Measurements from ENCODE around the gene MAP3K20. TPM values are rescaled to one million over a fixed set of nuclear protein-coding genes. Genes with fewer than 3 reads are reported as not detected.

MAP3K20 gene
- total RNA-seq = 10 to 100 TPM; 49.6 to 57.5 TPM
- 10 to 100 TPM; 59.3 to 71.8 (median 69.2) TPM for polyA plus RNA-seq (ENCODE audit: insufficient read length in 6 of 6)
- long read RNA-seq, donor 1, full-length matches to known transcripts = 16 of 16 reads
- long read RNA-seq, donor 1, partial matches to known transcripts = 0 of 16 reads
- long read RNA-seq, donor 1, other reads (novel, unspliced or antisense) = 0 of 16 reads
- long read RNA-seq, donor 2, full-length matches to known transcripts = 12 of 12 reads
- long read RNA-seq, donor 2, partial matches to known transcripts = 0 of 12 reads
- long read RNA-seq, donor 2, other reads (novel, unspliced or antisense) = 0 of 12 reads
- long read RNA-seq, donor 3, full-length matches to known transcripts = 16 of 16 reads
- long read RNA-seq, donor 3, partial matches to known transcripts = 0 of 16 reads
- long read RNA-seq, donor 3, other reads (novel, unspliced or antisense) = 0 of 16 reads
- long read RNA-seq, donor 4, full-length matches to known transcripts = 13 of 20 reads
- long read RNA-seq, donor 4, partial matches to known transcripts = 2 of 20 reads
- long read RNA-seq, donor 4, other reads (novel, unspliced or antisense) = 5 of 20 reads
- long read RNA-seq, donor 5, full-length matches to known transcripts = 5 of 26 reads
- long read RNA-seq, donor 5, partial matches to known transcripts = 21 of 26 reads
- long read RNA-seq, donor 5, other reads (novel, unspliced or antisense) = 0 of 26 reads
- long read RNA-seq, donor 6, full-length matches to known transcripts = 4 of 4 reads
- long read RNA-seq, donor 6, partial matches to known transcripts = 0 of 4 reads
- long read RNA-seq, donor 6, other reads (novel, unspliced or antisense) = 0 of 4 reads
- long read RNA-seq, donor 7, full-length matches to known transcripts = 4 of 10 reads
- long read RNA-seq, donor 7, partial matches to known transcripts = 6 of 10 reads
- long read RNA-seq, donor 7, other reads (novel, unspliced or antisense) = 0 of 10 reads
- long read RNA-seq, donor 8, full-length matches to known transcripts = 4 of 4 reads
- long read RNA-seq, donor 8, partial matches to known transcripts = 0 of 4 reads
- long read RNA-seq, donor 8, other reads (novel, unspliced or antisense) = 0 of 4 reads
- long read RNA-seq, donor 9 = 0 reads
- long read RNA-seq, donor 10, full-length matches to known transcripts = 6 of 12 reads
- long read RNA-seq, donor 10, partial matches to known transcripts = 1 of 12 reads
- long read RNA-seq, donor 10, other reads (novel, unspliced or antisense) = 5 of 12 reads
- long read RNA-seq, donor 11, full-length matches to known transcripts = 6 of 6 reads
- long read RNA-seq, donor 11, partial matches to known transcripts = 0 of 6 reads
- long read RNA-seq, donor 11, other reads (novel, unspliced or antisense) = 0 of 6 reads
- long read RNA-seq, donor 12, full-length matches to known transcripts = 7 of 7 reads
- long read RNA-seq, donor 12, partial matches to known transcripts = 0 of 7 reads
- long read RNA-seq, donor 12, other reads (novel, unspliced or antisense) = 0 of 7 reads

DNA sequence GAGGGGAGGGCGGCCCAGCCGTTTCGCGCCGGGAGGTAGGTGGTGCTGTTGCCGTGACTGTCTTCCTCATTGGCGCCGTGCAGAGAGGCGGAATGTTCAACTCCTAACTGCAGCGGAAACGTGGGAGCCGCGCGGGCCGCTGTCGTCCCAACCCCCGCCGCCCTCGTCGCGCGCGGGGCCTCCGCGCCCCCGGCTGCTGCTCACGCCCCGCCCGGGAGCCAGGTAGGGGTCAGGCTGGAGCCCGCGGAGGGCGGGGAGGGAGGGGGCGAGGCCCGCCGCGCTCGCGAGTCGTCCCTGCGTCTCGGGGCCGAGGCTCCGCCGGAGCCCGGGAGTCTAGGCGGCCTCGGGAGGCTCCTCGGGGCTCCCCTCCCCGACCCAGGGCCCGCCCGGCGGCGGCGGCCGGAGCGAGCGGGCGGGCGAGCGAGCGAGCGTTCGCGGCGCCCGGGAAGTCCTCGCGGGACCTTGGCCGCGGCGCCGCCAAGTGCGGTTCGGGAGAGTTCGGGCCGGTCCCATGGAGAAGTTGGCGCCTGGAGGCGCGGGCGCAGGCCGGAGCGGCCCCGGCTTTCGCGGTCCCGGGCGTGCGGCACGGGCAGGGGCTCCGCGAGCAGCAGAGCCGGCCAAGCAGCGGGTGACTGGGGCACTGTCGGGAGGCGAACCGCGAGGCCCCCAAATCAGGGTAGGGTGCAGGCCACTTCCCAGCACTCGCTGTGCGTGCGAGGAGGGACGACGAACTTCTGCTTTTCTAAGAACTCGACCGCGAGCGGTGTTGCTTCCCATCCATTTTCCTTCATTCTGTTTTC lies at the start of gene MAP3K20:
Gene MAP3K20 (plus strand): TSS at position 66 of the 800 bp plus-strand sequence. CDS start 15,186 bp downstream, outside the sequence.
- TF ChIP-seq, protein P1, sequence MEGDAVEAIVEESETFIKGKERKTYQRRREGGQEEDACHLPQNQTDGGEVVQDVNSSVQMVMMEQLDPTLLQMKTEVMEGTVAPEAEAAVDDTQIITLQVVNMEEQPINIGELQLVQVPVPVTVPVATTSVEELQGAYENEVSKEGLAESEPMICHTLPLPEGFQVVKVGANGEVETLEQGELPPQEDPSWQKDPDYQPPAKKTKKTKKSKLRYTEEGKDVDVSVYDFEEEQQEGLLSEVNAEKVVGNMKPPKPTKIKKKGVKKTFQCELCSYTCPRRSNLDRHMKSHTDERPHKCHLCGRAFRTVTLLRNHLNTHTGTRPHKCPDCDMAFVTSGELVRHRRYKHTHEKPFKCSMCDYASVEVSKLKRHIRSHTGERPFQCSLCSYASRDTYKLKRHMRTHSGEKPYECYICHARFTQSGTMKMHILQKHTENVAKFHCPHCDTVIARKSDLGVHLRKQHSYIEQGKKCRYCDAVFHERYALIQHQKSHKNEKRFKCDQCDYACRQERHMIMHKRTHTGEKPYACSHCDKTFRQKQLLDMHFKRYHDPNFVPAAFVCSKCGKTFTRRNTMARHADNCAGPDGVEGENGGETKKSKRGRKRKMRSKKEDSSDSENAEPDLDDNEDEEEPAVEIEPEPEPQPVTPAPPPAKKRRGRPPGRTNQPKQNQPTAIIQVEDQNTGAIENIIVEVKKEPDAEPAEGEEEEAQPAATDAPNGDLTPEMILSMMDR (IDR thresholded peaks at IDR 0.05) = peak in 1 of 2 donors; percentile 28
- DNase-seq = peak; percentile 72 to 94 (median 80)
- intact Hi-C loops (cut with DNase I) = no loop called here
- peak; percentile 76 for ATAC-seq
- peak within 1 kb of the TSS; percentile 54 to 70 for H3K4me3 ChIP-seq
- H3K9me3 ChIP-seq = no peaks in the 10 kb centered on the region
- H3K27me3 ChIP-seq = no peaks in the 10 kb centered on the region
- H3K27ac ChIP-seq = peak within 1 kb of the TSS; percentile 95 to 98
- no peaks in the 10 kb centered on the region for H3K36me3 ChIP-seq
- H3K4me1 ChIP-seq = peaks cover 4 to 29% of the 10 kb centered on the region in 2 donors

DNA sequence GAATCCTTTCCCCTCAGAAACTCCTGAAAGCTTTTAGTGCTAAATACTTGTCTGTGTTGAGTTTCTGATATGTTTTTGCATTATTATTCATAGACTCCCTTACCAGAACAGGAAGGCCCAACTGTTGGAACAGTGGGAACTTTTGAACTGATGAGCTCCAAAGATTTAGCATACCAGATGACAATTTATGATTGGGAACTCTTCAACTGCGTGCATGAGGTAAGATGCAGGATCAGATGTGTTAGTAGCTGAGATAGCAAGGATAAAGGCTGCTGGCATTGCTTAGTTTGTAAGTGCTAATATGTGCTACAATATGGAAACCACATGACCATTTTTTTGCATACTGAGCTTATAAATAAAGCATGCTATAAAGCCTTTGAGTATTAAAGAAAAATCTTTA lies 49.2 kb upstream of the MAP3K20 start:
- H3K27ac ChIP-seq = no peak overlapping the region
- intact Hi-C loops (cut with DNase I) = loop anchor here in 1 of 2 donors (10.0 kb wide), 1 partner anchor 222 kb away; no protein-coding TSS in a partner anchor

DNA sequence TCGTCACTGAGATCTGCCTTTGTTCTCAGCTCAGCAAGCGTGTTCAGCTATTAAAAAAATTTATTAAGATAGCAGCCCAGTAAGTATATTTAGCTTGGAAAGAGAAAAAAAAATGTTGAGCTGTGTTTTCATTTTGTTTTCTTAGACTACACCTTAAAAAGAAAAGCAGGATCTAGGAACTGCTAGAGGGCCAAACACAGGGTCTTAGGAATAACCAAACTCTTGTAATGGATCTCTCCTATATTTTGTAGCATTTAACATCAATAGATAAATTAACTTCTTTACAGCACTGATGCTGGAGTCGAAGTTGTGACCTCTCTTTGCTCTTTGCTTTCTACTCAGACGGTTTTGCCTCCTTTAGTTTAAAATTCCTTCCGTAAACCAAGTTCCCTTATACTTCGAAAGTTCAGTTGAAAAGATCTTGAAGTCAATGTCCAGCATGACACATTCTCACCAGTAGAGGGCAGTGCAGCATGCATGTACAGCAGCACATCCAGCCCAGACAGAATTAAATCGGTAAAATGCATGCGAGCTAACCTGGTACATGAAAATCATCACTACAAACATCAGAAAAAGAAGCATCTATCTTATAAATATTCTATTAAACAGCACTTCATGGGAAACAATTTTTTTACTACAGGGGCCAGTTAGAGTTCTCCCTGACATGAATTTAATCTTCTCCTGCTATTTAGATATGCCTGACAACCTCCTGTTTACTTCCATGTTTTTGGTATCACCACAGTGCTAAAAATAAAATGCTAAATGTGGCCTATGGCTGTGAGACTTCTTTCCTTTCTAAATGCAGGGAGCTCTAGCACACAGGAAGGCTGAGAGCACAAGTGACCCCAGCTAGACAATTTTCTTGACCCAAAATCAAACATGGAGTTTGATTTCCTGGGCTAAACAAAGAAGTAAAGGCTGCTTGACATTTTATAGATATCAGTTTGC lies 48.2 kb upstream of the MAP3K20 start:
- ATAC-seq = peak; percentile 98
- Histone ChIP-seq H3K27ac (peak overlapping the region in 1 of 2 donors; percentile 46), H3K4me1 (peaks cover 0 to 9% of the 10 kb centered on the region in 2 donors), H3K27me3 (no peaks in the 10 kb centered on the region), H3K36me3 (no peaks in the 10 kb centered on the region), H3K9me3 (no peaks in the 10 kb centered on the region), H3K4me3 (no peak overlapping the region)
- TF ChIP-seq, protein P1 (IDR thresholded peaks at IDR 0.05) = peak; percentile 87 to 89
- DNase-seq = peak in 3 of 4 donors; percentile 81 to 93 (median 88)
- intact Hi-C loops (cut with DNase I) = loop anchor here in 1 of 2 donors (10.0 kb wide), 1 partner anchor 223 kb away; no protein-coding TSS in a partner anchor

More for the DNA sequence above, 49.2 kb upstream of the MAP3K20 start:
- peaks cover 0 to 9% of the 10 kb centered on the region in 2 donors for H3K4me1 ChIP-seq
- TF ChIP-seq, protein P1 (IDR thresholded peaks at IDR 0.05) = no peak
- H3K27me3 ChIP-seq = no peaks in the 10 kb centered on the region
- ATAC-seq (no peak), DNase-seq (no peak)
- no peak overlapping the region for H3K4me3 ChIP-seq
- H3K9me3 ChIP-seq = no peaks in the 10 kb centered on the region
- no peaks in the 10 kb centered on the region for H3K36me3 ChIP-seq
